Endothelial cell of umbilical vein (primary cell): ENCODE data around the gene FBXW7. TPM values are rescaled to one million over a fixed set of nuclear protein-coding genes. Genes with fewer than 3 reads are reported as not detected.

Experiments used
- BruUV-seq: library from RNA; stranded (reverse); fragments of 400-500 nt; replicated peaks from 2 replicates; lab custom pipeline; 2021; lab: Mats Ljungman, UMichigan
- CTCF ChIA-PET: fragments of 300-600, 350-600 bp; sonication (Branson Sonifier 250); formaldehyde crosslinking; loops from one replicate; lab custom pipeline; 2021; ENCODE audit warnings: antibody characterized with exemption, inconsistent platforms; lab: Charles Lee
- POLR2A ChIA-PET: fragments of 300-600, 350-600 bp; sonication (Branson Sonifier 250); formaldehyde crosslinking; loops from one replicate; lab custom pipeline; 2021; ENCODE audit warnings: antibody characterized with exemption, inconsistent platforms; lab: Charles Lee
- DNase-seq: peaks from one replicate; pipeline ENCODE4 v3.0.0-alpha.2; 2011; ENCODE audit warnings: low read depth, low spot score
- FAIRE-seq: peaks from 2 replicates; lab custom pipeline; 2011; peaks lifted over from hg19 to GRCh38; lab: Jason Lieb, UNC
- H2AFZ ChIP-seq: 2 replicates; pipeline ENCODE4 v1.6.0; 2012; ENCODE audit warnings: low read depth, low read length, control low read depth, inconsistent platforms
- H3K27ac ChIP-seq: 2 replicates; pipeline ENCODE4 v1.5.1; 2011; ENCODE audit warnings: low read depth, mild to moderate bottlenecking, control low read depth, low read length, moderate library complexity; ENCODE audit not compliant: insufficient read depth
- H3K27me3 ChIP-seq, 2 experiments: 2 replicates each; pipeline versions ENCODE4 v1.6.0 to v1.6.1; 2011; ENCODE audit warnings: low read length in 2 of 2, mixed read lengths in 1 of 2; ENCODE audit not compliant: control insufficient read depth in 2 of 2, insufficient read depth in 2 of 2
- H3K36me3 ChIP-seq, 2 experiments: 2 replicates in 1 of 2; 3 replicates in 1 of 2; pipeline ENCODE4 v1.5.1; 2011; ENCODE audit warnings: low read length in 2 of 2, mild to moderate bottlenecking in 1 of 2, moderate library complexity in 1 of 2; ENCODE audit not compliant: control insufficient read depth in 2 of 2, insufficient read depth in 2 of 2; ENCODE audit errors: extremely low read depth in 1 of 2
- H3K4me1 ChIP-seq: 3 replicates; pipeline ENCODE4 v1.5.1; 2011; ENCODE audit warnings: mild to moderate bottlenecking, low read length; ENCODE audit not compliant: control insufficient read depth, insufficient read depth; ENCODE audit errors: extremely low read depth
- H3K4me2 ChIP-seq: 2 replicates; pipeline ENCODE4 v1.6.1; 2011; ENCODE audit warnings: low read length, control low read depth, mixed read lengths; ENCODE audit not compliant: insufficient read depth
- H3K4me3 ChIP-seq, 3 experiments: fragments of 200-600 bp in 1 of 3; sonication (generic), shearing (Covaris generic) in 1 of 3; replicated peaks in 1 of 3; 2 replicates each; pipeline ENCODE4 v1.5.1; 2011 to 2016; ENCODE audit warnings: control low read depth in 3 of 3, low read length in 3 of 3, mild to moderate bottlenecking in 2 of 3, inconsistent platforms in 1 of 3, low read depth in 1 of 3, moderate library complexity in 1 of 3; ENCODE audit not compliant: insufficient read depth in 1 of 3
- H3K79me2 ChIP-seq: 2 replicates; pipeline ENCODE4 v1.6.0; 2012; ENCODE audit warnings: low read length, inconsistent platforms; ENCODE audit not compliant: control insufficient read depth, insufficient read depth
- H3K9ac ChIP-seq: replicated peaks from 2 replicates; pipeline ENCODE3; 2011; ENCODE audit warnings: low read length, control low read depth; ENCODE audit not compliant: insufficient read depth; ENCODE audit errors: extremely low read depth
- H3K9me1 ChIP-seq: replicated peaks from 3 replicates; pipeline ENCODE4 v1.6.0; 2011; ENCODE audit warnings: mild to moderate bottlenecking, low read length; ENCODE audit not compliant: control insufficient read depth, insufficient read depth; ENCODE audit errors: extremely low read depth
- H3K9me3 ChIP-seq: replicated peaks from 2 replicates; pipeline ENCODE4 v1.5.1; 2012; ENCODE audit warnings: low read length, inconsistent platforms; ENCODE audit not compliant: control insufficient read depth, insufficient read depth
- H4K20me1 ChIP-seq: replicated peaks from 2 replicates; pipeline ENCODE3; 2011; ENCODE audit warnings: mild to moderate bottlenecking, low read length; ENCODE audit not compliant: control insufficient read depth, insufficient read depth; ENCODE audit errors: extremely low read depth
- CTCF ChIP-seq, 2 donors: IDR thresholded peaks; 1 replicate in 1 of 2; 2 replicates in 1 of 2; pipeline ENCODE4 v1.5.1; 2011; ENCODE audit warnings: low read length in 2 of 2, mild to moderate bottlenecking in 2 of 2, moderate library complexity in 2 of 2, control low read depth in 1 of 2, inconsistent platforms in 1 of 2, low read depth in 1 of 2; ENCODE audit not compliant: insufficient read depth in 1 of 2; ENCODE audit errors: extremely low read depth in 1 of 2
- EZH2 ChIP-seq: IDR thresholded peaks from 2 replicates; pipeline ENCODE4 v1.6.1; 2012; ENCODE audit warnings: borderline replicate concordance, low read depth, mild to moderate bottlenecking, moderate library complexity, low read length, inconsistent platforms; ENCODE audit not compliant: severe bottlenecking
- FOS ChIP-seq: IDR thresholded peaks from 2 replicates; pipeline ENCODE4 v1.6.1; 2011; ENCODE audit warnings: mild to moderate bottlenecking, low read length, moderate library complexity, borderline replicate concordance; ENCODE audit not compliant: insufficient read depth
- GATA2 ChIP-seq: IDR thresholded peaks from 2 replicates; pipeline ENCODE4 v1.7.0; 2011; ENCODE audit warnings: low read depth, mild to moderate bottlenecking, moderate library complexity, mixed read lengths, low read length; ENCODE audit not compliant: insufficient read length, insufficient read depth
- JUN ChIP-seq: IDR thresholded peaks from 2 replicates; pipeline ENCODE4 v1.6.1; 2011; ENCODE audit warnings: borderline replicate concordance, low read depth; ENCODE audit not compliant: insufficient read length, insufficient read depth
- MAX ChIP-seq: IDR thresholded peaks from 2 replicates; pipeline ENCODE4 v1.6.1; 2011; ENCODE audit not compliant: insufficient read depth, insufficient read length
- MYC ChIP-seq: IDR thresholded peaks from one replicate; pipeline ENCODE4 v1.6.1; 2011; ENCODE audit warnings: mild to moderate bottlenecking, low read depth, low read length
- POLR2A ChIP-seq: IDR thresholded peaks from 2 replicates; pipeline ENCODE4 v1.6.1; 2012; ENCODE audit warnings: low read depth, mild to moderate bottlenecking, control low read depth, low read length
- POLR2AphosphoS5 ChIP-seq: IDR thresholded peaks from 2 replicates; pipeline ENCODE4 v1.6.1; 2012; ENCODE audit warnings: low read depth, mild to moderate bottlenecking, control low read depth, low read length, moderate library complexity; ENCODE audit not compliant: insufficient read depth
- dilution Hi-C: fragments of 300-500 bp; cut with MboI; formaldehyde crosslinking; loops from one replicate; pipeline ENCODE4 v1.15.0; 2019; ENCODE audit warnings: low sequenced_read_pairs; ENCODE audit not compliant: extremely low pct_ligation_motif_present
- intact Hi-C: fragments of 100-400 bp; cut with micrococcal nuclease; formaldehyde crosslinking; loops from one replicate; pipeline ENCODE4 v1.10.0; 2022
- polyA plus RNA-seq, 4 experiments: library from polyadenylated mRNA; depleted of rRNA in 3 of 4; stranded (reverse) in 3 of 4; unstranded in 1 of 4; fragments of >200 nt; gene quantifications; 2 replicates each; pipeline versions ENCODE4 v1.2.1 to v1.2.3, GENCODE V29; 2011 to 2012; ENCODE audit warnings: missing spikeins in 1 of 4
- total RNA-seq: library from RNA; stranded (reverse); gene quantifications from 2 replicates; pipeline ENCODE4 v1.2.3, GENCODE V29; 2021

Gene FBXW7
- total and polyA plus RNA-seq, 2 donors (not counting 3 experiments of a cell fraction or from before 2014, with no cell fraction given): 7.0 to 28.1 TPM

- CTCF ChIA-PET: interaction anchor here (0.6 to 4.2 kb wide), 2 partner anchors 20 to 25 kb away, joined by 6 to 32 read pairs; no protein-coding TSS in a partner anchor
- intact Hi-C loops: no loop called here
- H3K36me3 ChIP-seq: no peaks in the 10 kb centered on the region
- no peak for FAIRE-seq
- H3K9ac ChIP-seq: no peak overlapping the region
- TF ChIP-seq POLR2A (no peak), EZH2 (no peak), MYC (no peak), MAX (no peak), POLR2AphosphoS5 (no peak), GATA2 (no peak), FOS (no peak), CTCF (IDR thresholded peaks at IDR 0.05; ENCODE audit: extremely low read depth in 1 of 2, insufficient read depth in 1 of 2, low read depth in 1 of 2, low read length in 2 of 2) (no peak), JUN (no peak)
- H3K27me3 ChIP-seq: no peaks in the 10 kb centered on the region
- H3K4me1 ChIP-seq: peaks cover 18% of the 10 kb centered on the region
- peaks cover 10% of the 10 kb centered on the region for H4K20me1 ChIP-seq
- H3K9me1 ChIP-seq: no peaks in the 10 kb centered on the region
- H3K9me3 ChIP-seq: no peaks in the 10 kb centered on the region
- no peak overlapping the region for H3K27ac ChIP-seq
- no peak overlapping the region for H3K4me3 ChIP-seq
- BruUV-seq: no TSS peak
- DNase-seq: no peak
- no peak overlapping the region for H2AFZ ChIP-seq
- H3K4me2 ChIP-seq: no peak overlapping the region
- dilution Hi-C loops: no loop called here
- H3K79me2 ChIP-seq: peaks cover 68% of the 10 kb centered on the region
- POLR2A ChIA-PET: no interaction called here
These were observed 13.1 kb downstream of the FBXW7 start for GRCh38 chr4:152522754-152523153.
